NCI-H1105 treated with DMSO at 0.1 percent for 48 hours (cell line): ENCODE results near the gene CFAP61.

Source experiments
- DNase-seq: peaks from one replicate; lab custom pipeline; 2025; lab: John Stamatoyannopoulos, UW

The CFAP61 gene

DNA sequence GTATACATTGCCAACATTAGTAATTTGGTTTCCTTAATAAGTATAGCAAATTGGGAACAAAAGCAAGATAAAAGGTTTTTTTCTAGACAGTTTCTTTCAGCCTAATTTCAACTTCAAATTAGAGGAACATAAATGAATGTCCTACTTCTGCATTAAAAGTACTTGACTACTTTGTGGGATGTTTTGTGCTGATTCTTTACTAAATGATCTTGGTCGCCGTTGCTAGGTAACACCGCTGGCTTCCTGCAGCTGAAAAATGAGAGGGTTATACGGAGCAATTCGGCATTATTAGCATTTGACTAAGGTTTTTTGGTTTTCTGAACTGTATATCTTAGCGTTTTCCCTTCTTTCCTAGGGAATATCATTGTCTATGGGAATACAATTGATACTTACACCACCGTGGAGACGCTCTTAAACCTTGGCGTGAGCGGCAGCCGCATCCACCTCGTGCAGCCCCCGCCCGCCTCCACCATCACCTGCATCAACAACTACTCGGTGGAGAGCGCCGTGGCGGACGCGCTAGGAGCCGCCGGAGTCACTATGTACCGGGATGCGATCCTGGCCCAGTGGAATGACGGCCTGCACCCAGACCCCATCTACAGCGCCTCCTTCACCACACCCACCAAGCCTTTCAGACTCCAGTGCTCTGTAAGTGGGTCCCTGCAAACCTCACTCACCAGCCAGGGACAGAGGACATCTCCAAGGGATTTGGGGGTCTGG is 224.6 kb downstream of the CFAP61 start:
- DNase-seq, result peak; percentile 10

DNA sequence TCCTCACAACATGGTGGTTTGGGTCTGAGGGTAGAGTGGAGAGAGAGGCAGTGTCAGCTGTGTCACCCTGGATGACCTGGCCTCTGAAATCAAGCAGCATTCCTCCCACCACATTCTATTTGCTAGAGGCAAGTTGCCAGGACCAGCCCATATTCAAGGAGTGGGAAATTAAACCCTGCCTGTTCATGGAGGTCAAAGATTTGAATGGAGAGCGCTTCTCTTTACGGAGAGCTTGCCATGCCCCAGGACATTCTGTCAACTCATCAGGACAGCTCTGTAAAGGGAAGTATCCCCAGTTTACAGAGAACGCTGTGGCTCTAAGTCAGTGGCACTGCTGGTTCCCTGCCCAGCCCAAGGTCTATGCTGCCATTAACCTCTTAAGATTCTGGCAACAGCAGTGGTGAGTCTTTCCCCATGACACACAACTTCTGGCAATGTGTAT is 225.6 kb downstream of the CFAP61 start:
- DNase-seq, result no peak

DNA sequence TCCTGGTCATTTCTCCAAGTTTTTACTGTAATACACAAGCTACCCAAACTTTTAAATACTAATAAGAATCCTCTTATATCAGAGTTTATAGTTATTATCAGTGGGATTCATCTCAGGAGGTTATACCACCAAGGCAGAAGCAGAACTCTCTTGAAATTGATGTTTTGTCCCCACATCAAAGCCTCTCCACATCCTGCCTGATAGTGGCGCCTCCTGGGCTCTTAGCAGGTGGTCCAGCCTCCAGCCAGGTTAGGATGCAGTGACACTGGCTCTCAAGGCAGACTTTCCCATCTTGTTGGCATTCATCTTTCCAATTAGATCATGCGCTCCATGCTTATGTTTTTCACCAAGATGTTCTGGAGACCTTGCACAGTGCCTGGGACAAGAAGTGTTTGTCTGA is 233.7 kb downstream of the CFAP61 start:
- no peak for DNase-seq

DNA sequence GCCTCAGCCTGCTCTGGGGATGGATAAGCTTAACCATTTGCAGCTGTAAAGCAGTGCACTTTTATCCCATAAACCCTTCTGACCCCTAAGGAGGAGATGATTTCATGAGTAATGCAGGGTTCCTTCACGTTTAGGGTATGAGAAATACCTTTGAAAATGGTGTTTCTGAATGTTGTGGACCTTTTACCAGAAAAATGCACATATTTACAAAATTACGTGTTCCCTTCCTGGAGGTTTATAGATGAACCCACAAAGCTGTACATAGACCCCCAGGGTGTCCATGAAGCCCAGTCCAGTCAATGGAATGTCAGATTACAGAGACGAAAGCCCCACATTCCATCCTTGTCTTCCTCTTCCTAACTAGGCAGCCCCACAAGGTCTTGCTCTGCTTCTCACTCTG is 237.0 kb downstream of the CFAP61 start:
- DNase-seq, result no peak

DNA sequence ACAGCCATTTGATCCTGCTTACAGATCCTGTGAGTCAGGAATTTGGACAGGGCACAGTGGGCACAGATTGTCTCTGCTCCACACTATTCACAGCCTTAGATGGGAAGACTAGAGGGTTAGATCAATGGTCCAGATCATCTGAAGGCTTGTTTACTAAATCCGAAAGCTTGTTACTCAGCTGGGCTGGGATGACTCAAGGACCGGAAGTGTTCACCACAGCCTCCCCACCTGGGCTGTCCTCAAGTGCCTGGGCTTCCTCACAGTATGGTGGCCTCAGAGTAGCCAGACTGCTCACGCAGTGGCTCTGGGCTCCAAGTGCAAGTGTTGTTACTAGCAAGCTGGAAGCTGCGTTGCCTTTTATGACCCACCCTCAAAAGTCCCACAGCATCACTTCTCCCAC is 240.1 kb downstream of the CFAP61 start:
- DNase-seq, result no peak

DNA sequence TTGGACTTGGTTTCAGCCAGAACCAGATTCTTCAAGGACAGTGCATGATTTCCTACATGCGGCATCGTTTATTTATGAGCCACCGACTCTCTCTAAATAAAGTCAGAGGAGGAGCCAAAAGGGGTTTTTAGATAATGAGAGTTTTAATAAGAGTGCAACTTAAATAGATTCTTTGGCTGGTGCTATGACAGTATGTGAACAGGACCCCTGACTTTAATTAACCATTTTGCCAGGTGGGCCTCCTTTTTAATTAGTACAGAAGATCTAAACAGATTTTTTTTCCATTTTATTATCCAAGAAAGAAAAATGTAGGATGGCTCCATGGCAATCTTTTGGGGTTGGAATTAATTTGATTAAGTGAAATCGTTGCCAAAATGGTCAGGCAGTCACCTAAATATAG is 240.8 kb downstream of the CFAP61 start:
- no peak for DNase-seq

DNA sequence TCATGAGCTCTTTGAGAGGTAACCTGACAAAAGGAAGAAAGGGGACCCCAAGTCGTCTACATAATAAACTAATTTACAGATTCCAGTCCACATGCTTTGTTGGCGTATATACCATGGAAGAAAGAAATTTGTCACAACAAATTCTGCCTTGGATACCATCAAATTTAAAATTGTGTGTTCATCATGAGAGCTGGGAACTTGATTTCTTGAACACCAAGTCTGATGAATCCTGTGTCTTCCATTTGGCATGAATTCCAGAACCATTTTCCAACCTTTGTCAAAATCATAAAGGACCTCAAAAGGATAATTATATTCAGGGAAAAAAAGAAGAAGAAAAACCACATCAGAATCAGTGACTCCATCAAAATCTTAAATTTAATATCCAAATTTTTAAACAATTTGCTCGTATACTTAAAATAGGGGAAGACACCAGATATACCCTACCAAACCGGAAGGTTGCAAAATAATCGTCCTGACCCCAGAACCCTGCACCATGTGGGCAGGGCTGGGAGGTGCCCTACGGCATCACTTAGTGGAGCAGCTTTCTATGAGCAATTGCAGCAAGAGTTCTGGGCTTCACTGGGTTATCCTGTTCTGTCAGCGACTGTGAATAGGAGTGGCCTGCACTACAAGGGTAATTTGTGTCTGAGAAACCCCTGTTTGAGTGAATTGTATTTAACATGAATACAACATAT is 241.5 kb downstream of the CFAP61 start:
- DNase-seq, result no peak

DNA sequence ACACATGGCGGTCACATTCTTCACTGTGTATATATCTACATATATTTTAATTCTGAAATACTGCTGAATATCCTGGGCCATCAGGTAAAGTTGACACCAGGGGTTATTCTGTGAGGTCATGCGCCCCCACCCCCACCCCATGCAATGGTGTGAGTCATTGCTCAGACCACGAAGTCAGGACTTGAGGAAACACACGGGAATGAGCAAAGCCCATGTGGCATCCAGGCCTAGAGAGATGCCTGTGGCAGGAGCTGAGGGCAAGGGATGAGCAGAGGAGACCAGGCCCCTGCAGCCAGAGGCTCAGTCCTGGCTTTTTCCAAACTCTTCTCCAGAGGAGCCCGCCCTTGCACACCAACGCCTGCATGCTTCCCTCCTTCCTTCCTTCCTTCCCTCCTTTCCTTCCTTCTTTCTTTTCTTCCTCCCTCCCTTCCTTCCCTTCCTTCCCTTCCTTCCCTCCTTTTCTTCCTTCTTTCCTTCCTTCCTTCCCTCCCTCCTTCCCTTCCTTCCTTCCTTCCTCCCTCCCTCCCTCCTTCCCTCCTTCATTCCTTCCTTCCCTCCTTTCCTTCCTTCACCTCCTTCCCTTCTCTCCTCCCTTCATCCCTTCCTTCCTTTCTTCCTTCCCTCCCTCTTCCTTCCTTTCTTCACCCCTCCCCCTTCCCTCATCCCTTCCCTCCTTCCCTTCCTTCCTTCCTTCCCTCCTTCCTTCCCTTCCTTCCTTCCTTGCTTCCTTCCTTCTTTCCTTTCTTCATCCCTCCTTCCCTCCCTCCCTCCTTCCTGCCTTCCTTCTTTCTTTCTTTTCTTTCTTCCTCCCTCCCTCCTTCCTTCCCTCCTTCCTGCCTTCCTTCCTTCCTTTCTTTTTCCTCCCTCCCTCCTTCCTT is 243.5 kb downstream of the CFAP61 start:
- no peak for DNase-seq

DNA sequence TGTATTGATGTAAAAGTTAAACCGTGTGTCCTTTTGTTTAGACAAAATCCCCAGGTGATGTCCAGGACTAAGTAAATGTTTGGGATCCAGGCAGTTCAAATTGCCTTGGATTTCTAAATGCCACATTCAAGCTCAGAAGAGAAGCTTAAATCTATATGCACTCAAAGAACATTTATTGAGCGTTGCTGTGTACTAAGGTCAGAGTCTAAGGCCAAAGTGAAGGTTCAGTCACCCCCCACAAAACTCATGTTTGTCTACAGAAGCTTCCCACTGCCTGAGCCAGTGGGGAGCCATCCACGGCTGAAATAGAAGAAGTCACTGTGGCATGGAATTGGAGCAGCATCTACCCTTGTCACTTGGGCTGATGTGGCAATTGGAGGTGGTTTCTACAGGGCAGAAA is 244.8 kb downstream of the CFAP61 start:
- no peak for DNase-seq

DNA sequence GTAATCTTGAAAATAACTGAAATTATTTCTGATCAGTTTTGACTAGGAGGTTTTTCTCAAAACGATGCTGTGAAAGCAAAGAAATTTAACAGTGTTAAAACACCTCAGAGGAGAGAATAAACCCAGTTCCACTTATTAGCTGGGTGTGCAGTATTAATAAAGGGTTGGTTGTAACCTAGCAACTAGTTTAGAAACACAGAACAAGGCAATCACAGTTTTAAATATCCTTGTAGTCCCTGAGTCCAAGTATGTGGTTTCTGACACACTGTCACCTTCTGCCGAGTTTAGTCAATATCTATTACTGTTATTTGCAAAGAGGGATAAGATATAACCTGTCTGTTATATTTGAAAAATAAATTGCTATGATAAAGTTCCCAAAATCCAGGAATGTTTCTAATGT is 245.4 kb downstream of the CFAP61 start:
- no peak for DNase-seq

DNA sequence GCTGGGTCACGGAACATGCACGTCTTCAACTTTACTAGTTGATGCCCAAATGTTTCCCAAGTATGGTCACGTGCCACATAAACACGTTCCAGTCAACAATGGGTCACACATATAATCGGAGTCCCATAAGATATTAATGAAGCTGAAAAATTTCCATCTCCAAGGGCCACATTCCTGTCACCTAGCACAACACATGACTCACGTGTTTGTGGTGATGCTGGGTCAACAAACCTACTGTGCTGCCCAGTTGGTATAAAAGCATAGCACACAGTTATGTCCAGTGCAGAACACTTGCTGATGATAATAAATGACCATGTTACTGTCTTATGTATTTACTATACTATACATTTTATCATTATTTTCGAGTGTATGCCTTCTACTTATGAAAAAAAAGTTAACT is 247.6 kb downstream of the CFAP61 start:
- DNase-seq, result no peak

DNA sequence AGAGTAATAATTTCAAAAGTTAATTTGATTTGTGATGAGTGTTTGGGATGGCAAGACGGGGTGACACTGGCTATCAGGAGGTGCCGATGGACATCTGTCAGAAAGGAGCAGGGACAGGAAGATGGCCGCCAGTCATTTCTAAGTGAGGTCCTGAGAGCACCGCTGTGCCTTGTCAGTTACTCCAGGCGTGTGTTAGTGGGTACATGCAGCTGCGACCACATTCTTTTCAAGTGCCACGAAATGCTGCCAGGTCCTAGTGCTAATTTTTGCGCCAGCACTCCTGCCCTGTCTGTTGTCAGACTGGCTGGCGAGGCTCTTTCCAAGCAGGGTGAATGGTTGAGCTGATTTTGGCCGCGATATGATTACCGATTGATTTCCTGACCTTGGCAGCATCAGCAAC is 251.0 kb downstream of the CFAP61 start:
- DNase-seq, result no peak

DNA sequence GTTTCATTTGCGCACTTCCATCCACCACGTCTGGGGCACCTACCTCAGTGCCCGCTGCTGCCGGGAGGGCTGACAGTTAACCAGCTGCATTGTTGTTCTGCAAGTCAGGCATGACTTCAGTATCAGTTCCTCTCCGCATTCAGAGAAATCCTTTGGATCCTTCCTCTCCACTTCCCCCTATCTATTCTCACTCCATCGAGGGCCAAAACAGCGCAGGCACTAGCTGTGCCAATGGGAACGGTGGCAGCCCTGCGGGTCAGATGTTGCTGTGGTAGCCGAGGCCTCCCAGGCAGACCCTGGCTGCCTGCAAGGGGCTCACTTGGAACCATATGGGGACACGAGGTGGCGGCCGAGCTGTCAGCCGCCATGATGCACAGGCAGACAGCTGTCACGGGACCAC is 251.4 kb downstream of the CFAP61 start:
- no peak for DNase-seq

DNA sequence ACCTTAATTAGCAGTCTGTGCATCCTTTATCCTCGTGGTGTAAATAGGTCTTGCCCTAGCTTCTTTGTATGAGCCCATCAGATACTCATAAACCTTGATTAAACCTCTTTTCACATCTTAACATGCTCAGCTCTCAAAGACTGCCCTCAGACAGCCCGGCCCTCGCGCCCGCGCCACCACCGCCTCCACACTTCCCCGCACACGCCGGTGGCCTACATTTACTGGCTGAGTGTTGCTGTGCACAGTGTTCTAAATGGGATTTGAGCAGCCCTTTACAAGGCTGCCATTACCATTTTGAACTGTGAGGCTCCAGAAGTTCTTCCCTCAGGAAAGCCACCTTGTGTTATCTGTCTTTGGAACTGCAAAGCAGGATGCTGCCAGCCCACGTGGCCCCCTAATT is 252.6 kb downstream of the CFAP61 start:
- no peak for DNase-seq

DNA sequence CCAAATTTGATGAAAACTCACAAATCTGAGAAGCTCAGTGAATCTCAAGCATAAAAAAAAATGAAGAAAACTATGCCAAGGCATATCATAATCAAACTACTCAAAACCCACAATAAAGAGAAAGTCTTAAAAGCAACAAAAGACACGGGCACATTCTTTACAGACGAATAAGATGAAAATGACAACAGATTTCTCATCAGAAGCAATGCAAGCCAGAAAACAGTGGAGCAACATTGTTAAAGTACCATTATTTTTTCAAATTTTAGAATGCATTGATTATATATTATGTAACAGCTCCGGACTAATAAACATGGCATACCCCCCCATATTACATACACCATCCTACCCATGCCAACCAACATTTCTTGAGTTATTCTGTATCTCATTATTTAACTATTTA is 260.2 kb downstream of the CFAP61 start:
- DNase-seq, result no peak

DNA sequence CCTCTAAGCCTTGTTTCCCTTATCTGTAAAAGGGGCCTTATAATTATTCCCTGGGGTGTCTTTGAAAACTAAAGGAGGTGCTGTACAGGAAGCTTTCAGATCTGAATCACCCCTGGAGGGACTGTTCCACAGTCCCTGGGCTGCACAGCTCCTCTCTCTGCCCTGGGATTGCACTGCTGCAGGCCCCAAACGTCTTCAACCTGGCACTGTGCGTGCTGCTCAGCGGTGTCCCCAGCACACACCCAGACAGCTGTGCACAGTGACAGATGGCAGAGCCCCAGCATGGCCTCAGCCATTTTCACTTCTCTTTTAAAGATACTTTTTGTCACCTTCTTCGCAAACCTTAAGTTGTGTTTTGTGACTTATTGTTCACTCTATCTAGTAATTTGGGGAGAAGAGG is 264.9 kb downstream of the CFAP61 start:
- no peak for DNase-seq

DNA sequence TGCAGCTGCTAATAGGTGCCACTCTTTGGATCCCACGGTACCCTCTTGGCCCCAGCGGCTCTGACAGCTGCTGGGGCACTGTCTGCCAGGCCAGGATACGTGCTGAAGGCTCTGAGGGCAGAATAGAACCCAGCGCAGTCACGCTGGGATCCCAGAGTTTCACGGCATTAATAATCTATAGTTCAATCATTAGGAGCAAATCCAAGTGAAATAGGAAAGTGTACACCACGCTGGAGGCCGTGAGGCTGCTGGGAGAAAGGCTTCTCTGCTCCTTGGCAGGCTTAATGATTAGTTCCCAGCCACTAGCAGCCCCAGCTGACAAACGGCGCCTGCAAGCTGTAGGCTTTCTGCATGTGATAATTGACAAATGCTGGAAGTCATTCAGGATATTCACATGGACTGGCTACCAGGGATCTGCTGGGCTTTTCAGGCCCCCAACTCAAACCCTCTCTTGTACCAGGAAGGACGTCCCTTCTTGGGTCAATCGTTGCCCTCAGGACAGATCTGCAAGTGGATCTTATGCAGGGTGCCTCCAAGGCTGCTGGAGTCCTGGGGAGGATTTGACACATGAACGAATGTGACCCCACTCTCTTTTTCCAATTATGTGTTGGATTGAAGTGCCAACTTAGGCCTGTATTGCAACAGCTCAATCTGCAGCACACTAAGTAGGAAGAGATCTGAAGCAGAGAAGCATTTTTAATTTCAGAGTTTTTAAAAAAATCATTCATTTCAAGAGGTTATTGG is 265.5 kb downstream of the CFAP61 start:
- DNase-seq, result no peak

DNA sequence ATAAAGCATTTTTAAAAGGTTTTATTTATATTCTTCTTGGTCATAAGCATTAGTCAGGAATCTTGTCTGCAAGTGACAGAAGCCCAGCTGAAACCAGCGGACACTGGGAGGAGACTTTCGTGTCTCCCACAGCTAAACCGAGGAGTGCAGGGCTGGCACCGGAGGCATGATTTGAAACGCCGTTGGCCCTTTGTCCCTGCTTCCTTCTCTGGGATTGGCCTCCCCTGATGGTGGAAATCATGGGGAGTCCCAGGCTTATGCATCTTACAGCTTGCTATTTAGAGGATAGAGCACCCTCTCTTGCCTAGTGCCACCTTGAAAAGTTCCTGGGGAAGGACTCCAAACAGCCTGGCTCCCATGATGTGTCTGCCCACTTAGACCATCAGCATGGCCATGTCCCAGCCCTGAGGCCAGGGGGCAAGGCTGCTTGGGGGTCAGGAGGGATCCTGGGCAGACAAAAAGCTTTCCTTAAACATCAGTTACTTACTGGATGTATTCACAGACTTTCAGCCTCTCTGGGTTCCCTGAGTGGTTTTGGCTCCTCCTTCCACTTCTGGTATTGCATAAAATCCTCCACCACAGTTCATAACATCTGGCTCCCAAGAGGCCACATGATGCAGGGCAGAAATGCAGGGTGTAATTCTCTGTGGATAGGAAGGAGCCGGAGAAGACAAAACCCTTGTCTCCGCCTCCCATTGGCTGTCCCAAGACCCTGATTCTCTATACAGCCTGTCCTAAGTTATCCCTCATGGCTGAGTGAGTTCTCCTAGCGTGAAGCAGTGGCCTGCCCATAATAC is 266.2 kb downstream of the CFAP61 start:
- no peak for DNase-seq

DNA sequence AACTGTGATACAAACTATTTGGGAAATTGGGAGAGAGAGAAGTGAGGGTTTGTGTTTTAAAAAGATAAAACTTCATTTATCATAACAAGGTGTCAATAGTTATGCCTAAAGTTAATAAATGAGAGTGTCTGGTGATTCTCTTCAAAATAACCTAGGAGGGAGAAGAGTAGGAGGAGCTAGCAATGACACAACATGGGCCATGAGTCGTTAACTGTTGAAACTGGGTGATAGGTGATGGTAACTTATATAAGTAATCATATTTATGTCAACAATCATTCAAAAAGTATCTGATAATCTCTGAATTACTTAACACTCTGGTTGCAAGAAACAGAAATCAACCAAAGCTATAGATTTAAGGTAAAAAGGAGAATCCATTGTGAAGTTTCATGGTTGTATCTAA is 268.8 kb downstream of the CFAP61 start:
- no peak for DNase-seq

DNA sequence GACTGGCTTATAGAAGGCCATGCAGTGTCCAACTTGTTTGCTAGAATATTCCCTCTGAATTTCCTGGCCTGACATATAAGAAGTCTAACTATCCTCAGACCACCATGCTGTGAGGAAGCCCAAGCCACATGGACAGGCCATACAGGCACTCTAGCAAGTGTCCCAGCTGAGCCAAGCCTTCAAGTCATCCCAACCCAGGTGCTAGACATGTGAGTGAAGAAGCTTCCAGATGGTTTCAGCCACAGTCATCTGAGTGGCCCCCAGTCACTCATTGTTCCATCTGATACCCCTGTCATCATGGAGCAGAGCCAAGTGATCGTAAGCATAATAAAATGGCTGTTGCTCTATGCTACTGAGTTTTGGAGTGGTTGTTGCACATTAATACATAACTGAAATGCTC is 269.6 kb downstream of the CFAP61 start:
- DNase-seq, result no peak

DNA sequence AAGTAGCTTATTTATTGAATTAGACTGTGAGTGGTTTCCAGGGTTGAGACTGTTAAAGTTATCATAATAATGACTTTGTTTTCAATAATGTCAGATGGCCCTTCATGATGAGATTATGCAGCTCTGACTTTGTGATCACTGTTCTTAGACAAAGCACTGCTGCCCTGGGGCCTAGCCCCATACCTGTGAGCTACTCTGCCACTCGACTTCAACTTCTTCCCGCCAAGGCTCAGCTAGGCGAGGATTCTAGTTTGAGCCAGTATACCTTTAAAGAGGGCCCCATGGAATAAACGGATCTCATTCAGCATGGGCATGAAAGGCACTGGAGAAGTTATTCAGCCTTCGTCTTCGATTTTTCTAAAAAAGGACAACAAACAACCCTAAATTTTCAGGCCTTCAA is 270.6 kb downstream of the CFAP61 start:
- DNase-seq, result no peak
